H1 (cell line): ENCODE data around the gene TOB1. TPM values are rescaled to one million over a fixed set of nuclear protein-coding genes. Genes with fewer than 3 reads are reported as not detected.

Source experiments
- CTCF ChIA-PET: fragments of 300-600 bp; sonication (Branson Sonifier 250); formaldehyde crosslinking; loops from one replicate; lab custom pipeline; 2021; ENCODE audit not compliant: partially characterized antibody; lab: Charles Lee
- POLR2A ChIA-PET: fragments of 300-600 bp; sonication (Branson Sonifier 250); formaldehyde crosslinking; loops from one replicate; lab custom pipeline; 2021; ENCODE audit warnings: inconsistent platforms; ENCODE audit not compliant: partially characterized antibody; lab: Charles Lee
- DNase-seq, 2 experiments: peaks; one replicate each; pipeline versions ENCODE4 v3.0.0 to v3.0.0-alpha.2; 2010 to 2022; ENCODE audit warnings: low spot score in 2 of 2, low read depth in 1 of 2, mixed read lengths in 1 of 2
- FAIRE-seq: peaks from 2 replicates; lab custom pipeline; 2011; peaks lifted over from hg19 to GRCh38; lab: Jason Lieb, UNC
- H2AFZ ChIP-seq: 2 replicates; pipeline ENCODE4 v1.8.1; 2012; ENCODE audit warnings: low read length, inconsistent platforms
- H2AK5ac ChIP-seq: 2 replicates; pipeline ENCODE4 v1.6.1; 2013; ENCODE audit warnings: low read depth, low read length
- H2BK120ac ChIP-seq: replicated peaks from 2 replicates; pipeline ENCODE3; 2013; ENCODE audit warnings: low read depth, low read length, inconsistent platforms
- H2BK12ac ChIP-seq: 2 replicates; pipeline ENCODE4 v1.6.1; 2013; ENCODE audit warnings: low read depth, low read length
- H2BK15ac ChIP-seq: 2 replicates; pipeline ENCODE4 v1.6.1; 2013; ENCODE audit warnings: low read length
- H2BK20ac ChIP-seq: 2 replicates; pipeline ENCODE4 v1.6.1; 2013; ENCODE audit warnings: low read length
- H2BK5ac ChIP-seq: 2 replicates; pipeline ENCODE4 v1.6.1; 2013; ENCODE audit warnings: low read depth, low read length
- H3K14ac ChIP-seq: 2 replicates; pipeline ENCODE4 v1.6.1; 2013; ENCODE audit warnings: inconsistent platforms; ENCODE audit not compliant: insufficient read length
- H3K18ac ChIP-seq: 2 replicates; pipeline ENCODE4 v1.6.1; 2013; ENCODE audit warnings: low read length; ENCODE audit errors: extremely low read depth
- H3K23ac ChIP-seq: 2 replicates; pipeline ENCODE4 v1.6.1; 2013; ENCODE audit warnings: inconsistent platforms; ENCODE audit not compliant: insufficient read length
- H3K23me2 ChIP-seq: 2 replicates; pipeline ENCODE4 v1.6.1; 2013; ENCODE audit warnings: low read depth, low read length
- H3K27ac ChIP-seq: 2 replicates; pipeline ENCODE4 v1.6.1; 2011; ENCODE audit warnings: low read depth, low read length, inconsistent platforms
- H3K27me3 ChIP-seq, 4 experiments: replicated peaks in 1 of 4; 1 replicate in 1 of 4; 2 replicates in 3 of 4; pipeline versions ENCODE4 v1.6.1 to v1.8.1; 2011 to 2013; ENCODE audit warnings: low read length in 3 of 4, mild to moderate bottlenecking in 3 of 4, inconsistent platforms in 2 of 4, mixed read lengths in 2 of 4, moderate library complexity in 1 of 4; ENCODE audit not compliant: control insufficient read depth in 3 of 4, insufficient read depth in 3 of 4; ENCODE audit errors: extremely low read depth in 1 of 4
- H3K36me3 ChIP-seq, 4 experiments: 2 replicates each; pipeline versions ENCODE4 v1.6.1 to v1.8.1; 2011 to 2013; ENCODE audit warnings: mild to moderate bottlenecking in 4 of 4, low read length in 3 of 4, moderate library complexity in 2 of 4, control low read depth in 1 of 4, inconsistent platforms in 1 of 4; ENCODE audit not compliant: insufficient read depth in 4 of 4, control insufficient read depth in 2 of 4
- H3K4ac ChIP-seq: replicated peaks from 2 replicates; pipeline ENCODE3; 2013; ENCODE audit warnings: low read length, low read depth, mixed read lengths, inconsistent platforms; ENCODE audit not compliant: insufficient read length
- H3K4me1 ChIP-seq, 4 experiments: replicated peaks in 1 of 4; 1 replicate in 1 of 4; 2 replicates in 3 of 4; pipeline versions ENCODE4 v1.6.1 to v1.8.1; 2011 to 2013; ENCODE audit warnings: low read length in 3 of 4, inconsistent platforms in 2 of 4, mixed read lengths in 1 of 4; ENCODE audit not compliant: insufficient read depth in 4 of 4, control insufficient read depth in 3 of 4
- H3K4me2 ChIP-seq, 2 experiments: 2 replicates each; pipeline versions ENCODE4 v1.6.1 to v1.8.1; 2011 to 2013; ENCODE audit warnings: low read depth in 2 of 2, low read length in 2 of 2, control low read depth in 1 of 2, inconsistent platforms in 1 of 2, mild to moderate bottlenecking in 1 of 2; ENCODE audit not compliant: insufficient read depth in 1 of 2
- H3K4me3 ChIP-seq, 4 experiments: fragments of 200-600, 300-600 bp in 1 of 4; sonication (generic), shearing (Covaris generic), sonication (Bioruptor Twin) in 1 of 4; 2 replicates each; pipeline versions ENCODE4 v1.5.1 to v1.8.1; 2011 to 2016; ENCODE audit warnings: low read length in 4 of 4, low read depth in 3 of 4, control low read depth in 2 of 4, inconsistent platforms in 2 of 4, mild to moderate bottlenecking in 2 of 4, mixed read lengths in 1 of 4, moderate library complexity in 1 of 4; ENCODE audit not compliant: insufficient read depth in 2 of 4; ENCODE audit errors: extremely low read depth in 1 of 4
- H3K56ac ChIP-seq: replicated peaks from 2 replicates; pipeline ENCODE3; 2013; ENCODE audit warnings: low read depth, mild to moderate bottlenecking, mixed read lengths, low read length, inconsistent platforms; ENCODE audit not compliant: insufficient read length
- H3K79me1 ChIP-seq: 2 replicates; pipeline ENCODE4 v1.6.1; 2013; ENCODE audit warnings: low read depth, low read length, control low read depth
- H3K79me2 ChIP-seq, 2 experiments: 2 replicates each; pipeline versions ENCODE4 v1.6.1 to v1.8.1; 2012 to 2013; ENCODE audit warnings: low read length in 2 of 2, mild to moderate bottlenecking in 2 of 2, inconsistent platforms in 1 of 2; ENCODE audit not compliant: insufficient read depth in 2 of 2, control insufficient read depth in 1 of 2
- H3K9ac ChIP-seq, 4 experiments: replicated peaks in 1 of 4; 1 replicate in 1 of 4; 2 replicates in 3 of 4; pipeline versions ENCODE4 v1.6.1 to v1.8.1; 2011 to 2013; ENCODE audit warnings: low read depth in 3 of 4, low read length in 3 of 4, control low read depth in 2 of 4, mild to moderate bottlenecking in 2 of 4, moderate library complexity in 2 of 4, inconsistent platforms in 1 of 4; ENCODE audit errors: extremely low read depth in 1 of 4
- H3K9me3 ChIP-seq, 2 experiments: 2 replicates each; pipeline versions ENCODE4 v1.6.1 to v1.8.1; 2012 to 2013; ENCODE audit warnings: mild to moderate bottlenecking in 2 of 2, moderate library complexity in 2 of 2, control low read depth in 1 of 2, inconsistent platforms in 1 of 2, low read depth in 1 of 2, low read length in 1 of 2, mixed read lengths in 1 of 2; ENCODE audit not compliant: insufficient read depth in 2 of 2
- H4K20me1 ChIP-seq, 2 experiments: replicated peaks in 1 of 2; 2 replicates each; pipeline versions ENCODE3 to v1.8.1; 2011 to 2013; ENCODE audit warnings: inconsistent platforms in 2 of 2, low read length in 2 of 2, mild to moderate bottlenecking in 1 of 2; ENCODE audit not compliant: insufficient read depth in 2 of 2, control insufficient read depth in 1 of 2
- H4K5ac ChIP-seq: 2 replicates; pipeline ENCODE4 v1.6.1; 2013; ENCODE audit warnings: low read length, low read depth, mixed read lengths, inconsistent platforms; ENCODE audit not compliant: insufficient read length
- H4K8ac ChIP-seq: 2 replicates; pipeline ENCODE4 v1.8.0; 2013; ENCODE audit warnings: mild to moderate bottlenecking, moderate library complexity, low read length, inconsistent platforms; ENCODE audit not compliant: insufficient read depth; ENCODE audit errors: extremely low read depth
- H4K91ac ChIP-seq: replicated peaks from 2 replicates; pipeline ENCODE3; 2013; ENCODE audit warnings: low read length, mixed read lengths, inconsistent platforms; ENCODE audit not compliant: insufficient read length
- CEBPB ChIP-seq: IDR thresholded peaks from 2 replicates; pipeline ENCODE4 v1.6.1; 2012; ENCODE audit warnings: low read depth, low read length
- CHD1 ChIP-seq: IDR thresholded peaks from 2 replicates; pipeline ENCODE4 v1.6.1; 2012; ENCODE audit warnings: low read depth, low read length, improper control_type of control experiment
- CTBP2 ChIP-seq: IDR thresholded peaks from 2 replicates; pipeline ENCODE4 v1.7.0; 2011; ENCODE audit warnings: borderline replicate concordance, mild to moderate bottlenecking, moderate library complexity, mixed read lengths, low read length; ENCODE audit not compliant: insufficient read depth, insufficient read length
- HDAC6 ChIP-seq: IDR thresholded peaks from one replicate; pipeline ENCODE4 v1.7.1; 2012; ENCODE audit warnings: low read depth, mild to moderate bottlenecking, inconsistent platforms, low read length, moderate library complexity
- KDM4A ChIP-seq: IDR thresholded peaks from one replicate; pipeline ENCODE4 v1.7.1; 2012; ENCODE audit warnings: low read depth, mild to moderate bottlenecking, moderate library complexity, low read length, inconsistent platforms; ENCODE audit not compliant: severe bottlenecking
- NRF1 ChIP-seq: IDR thresholded peaks from 2 replicates; pipeline ENCODE4 v1.6.1; 2011; ENCODE audit warnings: mild to moderate bottlenecking, low read depth, low read length, improper control_type of control experiment
- RBBP5 ChIP-seq: IDR thresholded peaks from 2 replicates; pipeline ENCODE4 v1.7.1; 2012; ENCODE audit warnings: low read depth, mild to moderate bottlenecking, inconsistent platforms, low read length, moderate library complexity, borderline replicate concordance
- RFX5 ChIP-seq: IDR thresholded peaks from 2 replicates; pipeline ENCODE4 v1.6.1; 2011; ENCODE audit warnings: low read depth, low read length, improper control_type of control experiment, borderline replicate concordance
- RNF2 ChIP-seq: fragments of 200-900, 300-1000 bp; sonication (generic); IDR thresholded peaks from 2 replicates; pipeline ENCODE4 v1.7.1; 2016; ENCODE audit warnings: borderline replicate concordance, low read depth, mild to moderate bottlenecking, antibody characterized with exemption, low read length; ENCODE audit not compliant: poor library complexity, severe bottlenecking; ENCODE audit errors: missing control alignments
- RXRA ChIP-seq: IDR thresholded peaks from 2 replicates; pipeline ENCODE4 v1.6.1; 2011; ENCODE audit warnings: low read depth, mild to moderate bottlenecking, low read length, moderate library complexity; ENCODE audit not compliant: insufficient read depth
- SAP30 ChIP-seq: fragments of 300-600 bp; sonication (generic); IDR thresholded peaks from 2 replicates; pipeline ENCODE4 v1.7.1; 2012; ENCODE audit warnings: low read length, moderate library complexity, mild to moderate bottlenecking, inconsistent platforms; ENCODE audit not compliant: insufficient read depth, insufficient replicate concordance
- SIRT6 ChIP-seq: IDR thresholded peaks from one replicate; pipeline ENCODE4 v1.7.1; 2012; ENCODE audit warnings: low read length, inconsistent platforms
- TAF1 ChIP-seq: IDR thresholded peaks from 2 replicates; pipeline ENCODE4 v1.6.1; 2011; ENCODE audit warnings: mild to moderate bottlenecking, low read depth, low read length
- TCF12 ChIP-seq: IDR thresholded peaks from 2 replicates; pipeline ENCODE4 v1.6.1; 2011; ENCODE audit warnings: low read depth, mild to moderate bottlenecking, low read length
- WGBS, 2 experiments: shearing (Covaris generic) in 1 of 2; methylation state at CpG; one replicate each; pipeline versions ENCODE4 v1.1.6 to v1.1.7; 2013 to 2015; ENCODE audit warnings: low lambda C conversion rate in 2 of 2, mixed read lengths in 2 of 2, inconsistent platforms in 1 of 2, low coverage in 1 of 2, missing lambda C conversion rate in 1 of 2; ENCODE audit not compliant: insufficient replicate concordance in 2 of 2, insufficient coverage in 1 of 2, insufficient read length in 1 of 2; ENCODE audit errors: extremely low coverage in 1 of 2, missing lambda C conversion rate in 1 of 2; 5-methylcytosine and 5-hydroxymethylcytosine counted together
- polyA plus RNA-seq, 7 experiments: library from polyadenylated mRNA; depleted of rRNA in 3 of 7; stranded (reverse) in 5 of 7; unstranded in 2 of 7; fragments of >200 nt in 5 of 7; fragments of 200-250 nt in 2 of 7; gene quantifications; 1 replicate in 5 of 7; 2 replicates in 1 of 7; 4 replicates in 1 of 7; pipeline versions ENCODE4 v1.2.1 to v1.2.3, GENCODE V29; 2011 to 2013; ENCODE audit warnings: missing spikeins in 2 of 7, mixed read lengths in 2 of 7
- total RNA-seq: library from RNA; stranded (reverse); fragmentation: NEBNext Ultra II Directional; extraction: Animal tissue kit (Norgen Biotek cat#: 25700); gene quantifications from 2 replicates; pipeline ENCODE4 v1.2.1, GENCODE V29; 2021

The TOB1 gene
- total and polyA plus RNA-seq, 2 of the 8 experiments (the other 6 are each of a cell fraction or from before 2014, with no cell fraction given), result 14.4 to 20.8 TPM

- no peak overlapping the region for H4K91ac ChIP-seq
- H2BK15ac ChIP-seq, result no peak overlapping the region
- H3K18ac ChIP-seq, result no peak overlapping the region
- H2AK5ac ChIP-seq, result no peak overlapping the region
- H2BK120ac ChIP-seq, result no peak overlapping the region
- H3K4ac ChIP-seq, result no peak overlapping the region
- H3K4me1 ChIP-seq, result peaks cover 0 to 6% (median 3%) of the 10 kb centered on the region in 4 experiments; a peak in 4 of 7 replicates
- no peak overlapping the region for H3K4me3 ChIP-seq
- H3K4me2 ChIP-seq, result no peak overlapping the region
- no peaks in the 10 kb centered on the region for H3K23me2 ChIP-seq
- FAIRE-seq, result no peak
- no peak overlapping the region for H4K5ac ChIP-seq
- WGBS, 2 experiments, result 91% methylated on average over 2 of the region's 2 CpGs; no CpG with 5 or more reads in 1 of the 2 experiments
- H2AFZ ChIP-seq, result no peak overlapping the region
- H3K36me3 ChIP-seq, result no peaks in the 10 kb centered on the region
- no peaks in the 10 kb centered on the region for H4K20me1 ChIP-seq
- H3K9ac ChIP-seq, result no peak overlapping the region
- ChIA-PET CTCF (interaction anchor here (0.8 to 2.9 kb wide), 3 partner anchors 17 to 125 kb away, joined by 3 to 12 read pairs (median 7); no protein-coding TSS in a partner anchor), POLR2A (interaction anchor here (1.4 kb wide), 1 partner anchor 42 kb away, joined by 6 read pairs; the partner anchor contains the start of gene TOB1)
- no peak overlapping the region for H2BK12ac ChIP-seq
- H3K9me3 ChIP-seq, result no peaks in the 10 kb centered on the region
- H3K27ac ChIP-seq, result no peak overlapping the region
- DNase-seq, result no peak
- no peak overlapping the region for H3K14ac ChIP-seq
- no peak overlapping the region for H3K56ac ChIP-seq
- H2BK20ac ChIP-seq, result no peak overlapping the region
- H3K23ac ChIP-seq, result no peak overlapping the region
- no peak overlapping the region for H2BK5ac ChIP-seq
- no peaks in the 10 kb centered on the region for H3K79me2 ChIP-seq
- no peak overlapping the region for H4K8ac ChIP-seq
- H3K79me1 ChIP-seq, result no peaks in the 10 kb centered on the region
- TF ChIP-seq KDM4A, result no peak
- TF ChIP-seq TAF1, result no peak
- no peak for TF ChIP-seq RBBP5
- no peak for TF ChIP-seq SIRT6
- no peak for TF ChIP-seq RFX5
- TF ChIP-seq RNF2, result no peak
- TF ChIP-seq CHD1, result no peak
- no peak for TF ChIP-seq CEBPB
- TF ChIP-seq NRF1, result no peak
- TF ChIP-seq RXRA, result no peak
- no peak for TF ChIP-seq HDAC6
- TF ChIP-seq SAP30, result no peak
- TF ChIP-seq CTBP2, result no peak
- TF ChIP-seq TCF12, result no peak
- no peaks in the 10 kb centered on the region for H3K27me3 ChIP-seq
These were observed 41.7 kb downstream of the TOB1 start for GRCh38 chr17:50824429-50824828.
